ENCODE results near the gene CCDC30.
"Not testable (repeated sequence)": the region's sequence is repeated elsewhere in the genome, so short reads cannot be mapped to it uniquely, and the experiment has no call there.

The CCDC30 gene

DNA sequence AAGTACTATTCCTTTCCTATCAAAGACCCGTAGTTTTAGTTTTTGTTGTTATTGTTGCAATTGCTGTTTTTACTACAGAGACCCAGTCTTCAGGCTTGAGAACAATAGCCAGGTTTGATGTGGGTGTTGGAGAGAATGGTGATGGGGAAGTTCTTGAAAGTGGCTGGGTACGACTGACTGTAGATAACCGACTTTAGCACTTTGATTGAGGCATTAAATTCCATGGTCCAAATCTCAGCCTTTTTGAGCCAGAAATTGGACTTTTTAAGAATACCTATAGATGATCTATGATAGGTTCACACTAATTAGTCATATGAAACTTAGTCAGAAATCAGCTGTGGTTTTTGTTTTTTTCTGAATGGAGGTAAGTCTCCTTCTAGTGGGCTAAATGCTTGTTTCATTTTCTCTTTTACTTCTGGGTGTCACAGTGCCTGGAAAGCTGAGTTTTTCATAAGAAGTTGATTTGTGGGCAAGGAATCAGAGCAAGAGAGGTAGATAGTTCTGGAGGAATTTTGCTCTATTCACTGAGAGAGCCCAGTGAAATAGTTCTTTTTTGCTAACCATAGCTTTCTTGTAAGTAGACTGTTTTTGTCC lies 197.9 kb downstream of the CCDC30 start:
- no peak for DNase-seq

DNA sequence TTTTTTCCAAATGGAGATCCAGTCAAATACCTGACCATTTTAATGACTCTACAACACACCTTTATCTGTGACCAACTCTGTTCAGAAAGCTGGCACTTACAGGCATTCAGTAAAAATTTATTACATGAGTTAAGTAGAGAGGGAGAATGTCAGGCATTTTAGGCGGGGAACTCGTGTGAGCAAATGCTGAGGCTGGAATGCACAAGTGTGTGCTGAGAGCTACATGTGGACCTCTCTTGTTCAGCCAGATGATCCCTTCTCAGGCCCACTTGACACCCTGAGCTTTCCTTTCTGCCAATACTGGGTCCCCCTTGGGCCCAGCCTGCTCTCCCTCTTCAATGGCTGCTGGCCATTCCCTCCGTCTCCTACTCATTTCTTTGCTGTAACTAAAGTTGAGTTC lies 206.8 kb downstream of the CCDC30 start:
- DNase-seq: no peak

DNA sequence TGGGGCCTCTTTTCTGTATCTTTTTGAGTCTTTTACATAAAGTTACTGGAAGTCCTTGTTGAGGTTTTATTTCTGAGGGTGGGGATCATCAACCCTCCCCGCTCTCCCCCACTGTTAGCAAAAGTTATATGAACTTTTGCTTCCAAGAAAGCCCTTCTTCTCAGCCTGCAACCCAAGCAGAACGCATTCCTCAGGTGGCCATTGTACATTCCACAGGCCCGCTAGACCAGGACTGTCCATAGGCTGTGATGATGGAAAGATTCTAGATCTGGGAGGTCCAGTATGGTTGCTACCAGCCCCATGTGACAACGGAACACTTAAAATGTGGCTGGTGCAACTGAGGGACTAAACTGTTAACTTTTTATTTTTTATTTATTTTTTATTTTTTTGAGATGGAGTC lies 207.3 kb downstream of the CCDC30 start:
- no peak for DNase-seq

DNA sequence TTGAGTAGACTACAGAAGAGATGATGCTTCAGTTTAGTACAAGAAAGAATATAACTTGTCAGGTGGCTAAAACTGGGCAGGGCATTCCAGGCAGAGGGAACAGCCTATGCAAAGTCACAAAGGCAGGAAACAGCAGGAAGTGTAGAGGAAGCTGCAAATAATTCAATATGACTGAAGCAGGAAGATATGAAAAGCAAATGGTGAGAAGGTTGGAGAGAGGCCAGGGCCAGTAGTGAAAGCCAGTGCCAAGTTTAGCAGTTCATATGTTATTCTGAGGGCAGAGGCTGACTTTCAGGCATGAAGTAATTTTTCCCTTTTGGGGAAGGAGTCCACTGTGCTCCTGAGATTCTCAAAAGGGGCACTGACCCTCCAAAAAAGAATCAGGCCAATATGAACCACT lies 211.1 kb downstream of the CCDC30 start:
- no peak for DNase-seq

DNA sequence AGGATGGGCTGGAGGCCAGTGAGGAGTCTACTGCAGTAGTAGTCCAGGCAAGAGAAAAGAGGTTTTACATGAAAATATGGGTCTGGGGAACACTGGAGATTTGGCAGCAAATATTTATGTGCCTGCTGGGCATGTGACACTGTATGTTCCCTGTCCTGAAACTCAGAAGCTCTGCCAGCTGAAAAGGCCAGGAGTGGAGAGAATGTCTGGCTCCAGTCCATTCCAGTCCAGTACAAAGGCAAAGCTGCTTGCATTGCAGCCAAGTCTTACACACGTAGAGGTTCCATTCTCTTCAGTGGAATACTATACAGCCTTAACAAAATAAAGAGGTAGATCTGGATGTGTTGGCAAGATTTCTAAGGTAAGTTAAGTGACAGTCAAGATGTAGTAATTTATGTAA lies 211.6 kb downstream of the CCDC30 start:
- DNase-seq: no peak

DNA sequence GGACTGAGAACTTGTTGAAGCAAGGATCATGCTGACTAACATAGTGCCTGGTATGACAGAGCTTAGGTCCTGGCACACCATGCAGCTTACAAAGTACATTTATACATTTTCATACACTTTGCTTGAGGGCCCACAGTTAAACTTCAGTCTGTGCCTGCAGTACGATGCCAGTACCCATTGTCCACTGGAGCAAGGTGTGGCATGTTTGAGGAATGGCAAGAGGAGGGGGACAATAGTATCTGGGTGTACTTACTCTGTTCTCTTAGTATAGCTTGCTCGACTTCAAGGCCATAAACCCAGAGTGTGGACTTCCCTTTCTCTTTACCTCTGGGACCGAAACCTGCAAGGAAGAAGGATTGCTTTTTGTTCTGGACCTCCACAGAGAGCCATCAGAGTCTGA lies 212.4 kb downstream of the CCDC30 start:
- DNase-seq: no peak

DNA sequence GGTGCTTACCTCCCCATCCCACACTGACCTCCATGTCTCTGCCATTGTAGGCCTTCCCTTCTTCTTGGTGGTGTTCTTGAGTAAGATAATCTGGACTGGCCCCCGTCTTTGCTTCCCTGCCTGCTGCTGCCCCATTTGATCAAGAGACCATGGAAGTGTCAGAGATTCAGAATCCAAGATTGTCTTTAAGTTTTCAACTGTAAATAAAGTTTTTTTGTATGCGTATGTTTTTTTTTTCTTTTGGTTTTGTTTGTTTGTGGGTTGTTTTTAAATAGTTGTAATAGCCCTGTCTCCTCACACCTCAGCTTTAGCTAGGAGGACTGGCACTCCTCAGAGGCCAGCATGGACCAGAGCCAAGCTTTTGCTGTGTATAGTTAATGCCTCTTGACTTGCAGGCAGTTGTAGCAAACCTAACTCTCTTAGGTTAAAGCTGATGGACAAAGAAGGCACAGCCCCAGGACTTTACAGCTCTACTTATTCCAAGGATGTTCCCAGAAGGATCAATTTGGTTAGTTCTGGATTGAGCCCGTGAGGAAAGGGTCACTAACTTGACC lies 213.5 kb downstream of the CCDC30 start:
- no peak for DNase-seq

DNA sequence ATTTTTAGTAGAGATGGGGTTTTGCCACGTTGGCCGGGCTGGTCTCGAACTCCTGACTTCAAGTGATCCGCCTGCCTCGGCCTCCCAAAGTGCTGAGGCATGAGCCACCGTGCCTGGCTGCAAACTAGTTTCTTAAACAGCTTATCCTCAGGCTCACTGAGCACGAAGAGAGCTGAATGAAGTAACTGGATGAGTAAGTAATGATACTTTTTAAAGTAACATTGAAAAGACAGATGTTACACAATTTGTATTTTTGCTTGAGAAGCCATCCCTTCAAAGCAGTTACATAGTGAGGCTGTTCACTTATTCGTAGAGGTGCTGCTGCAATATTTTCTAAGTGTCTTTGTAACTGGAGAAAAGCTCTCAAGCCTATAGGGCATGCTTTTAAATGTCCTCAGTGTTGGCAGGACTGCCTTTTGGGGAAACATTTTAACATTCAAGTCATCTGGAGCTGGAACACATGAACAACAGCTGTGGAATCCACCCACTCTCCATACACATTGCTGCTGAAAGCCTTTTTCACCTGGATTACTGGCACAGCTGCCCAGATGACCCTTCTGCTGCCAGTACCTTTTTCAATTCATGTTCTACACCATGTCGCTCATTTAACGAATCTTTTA lies 216.4 kb downstream of the CCDC30 start:
- DNase-seq: no peak

DNA sequence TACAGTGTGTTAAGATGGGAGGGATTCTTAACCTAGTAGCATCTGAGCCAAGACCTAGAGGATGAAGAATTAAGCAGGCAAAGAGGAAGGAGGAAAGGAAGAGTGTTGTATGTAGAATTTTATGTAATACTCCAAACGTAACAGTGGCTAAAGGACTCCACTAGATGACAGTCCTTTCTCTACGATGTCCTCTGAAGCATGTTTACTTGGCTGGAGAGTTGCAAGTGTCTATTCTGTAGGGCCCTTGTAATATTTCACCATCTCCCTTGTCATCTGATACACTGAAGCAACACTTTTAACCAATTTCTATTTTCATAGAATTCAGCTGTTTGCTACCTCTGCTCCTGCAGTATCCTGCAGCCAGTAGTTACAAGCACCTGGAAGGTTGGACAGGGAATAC lies 217.0 kb downstream of the CCDC30 start:
- DNase-seq: no peak

DNA sequence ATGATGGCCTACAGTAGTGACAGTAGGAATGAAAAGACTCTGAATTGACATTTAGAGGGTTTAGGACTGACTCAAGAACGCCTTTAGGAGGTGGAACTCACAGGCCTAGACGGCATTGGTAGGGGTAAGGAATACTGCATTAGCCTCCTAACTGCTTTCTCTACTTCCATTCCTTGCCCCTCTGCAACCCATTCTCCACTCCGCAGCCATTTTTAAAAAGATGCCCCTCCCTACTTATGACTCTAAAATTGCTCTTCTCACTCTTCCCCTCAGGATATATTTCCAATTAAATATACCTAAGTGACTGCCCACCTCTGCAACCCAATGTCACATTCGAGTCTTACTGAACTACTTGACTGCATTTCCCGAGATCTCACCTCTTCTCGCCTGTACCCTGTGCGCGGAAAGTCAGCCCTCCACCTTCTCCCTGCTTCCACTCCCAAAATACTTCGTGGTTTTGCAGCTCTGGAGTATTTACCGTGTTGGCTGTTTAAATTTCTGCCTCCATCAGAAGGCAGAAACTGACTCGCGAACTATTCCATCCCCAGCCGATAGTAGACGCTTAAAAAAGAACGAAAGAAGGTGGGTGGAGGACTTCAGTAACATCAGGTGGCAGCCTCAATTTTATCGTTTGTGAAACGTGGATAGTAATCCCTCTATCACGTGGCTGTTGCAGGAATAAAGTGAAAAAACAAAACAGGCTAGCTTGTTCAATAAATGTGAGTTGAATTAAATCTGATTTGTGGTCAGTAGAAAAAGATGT lies 218.0 kb downstream of the CCDC30 start:
- DNase-seq: no peak

DNA sequence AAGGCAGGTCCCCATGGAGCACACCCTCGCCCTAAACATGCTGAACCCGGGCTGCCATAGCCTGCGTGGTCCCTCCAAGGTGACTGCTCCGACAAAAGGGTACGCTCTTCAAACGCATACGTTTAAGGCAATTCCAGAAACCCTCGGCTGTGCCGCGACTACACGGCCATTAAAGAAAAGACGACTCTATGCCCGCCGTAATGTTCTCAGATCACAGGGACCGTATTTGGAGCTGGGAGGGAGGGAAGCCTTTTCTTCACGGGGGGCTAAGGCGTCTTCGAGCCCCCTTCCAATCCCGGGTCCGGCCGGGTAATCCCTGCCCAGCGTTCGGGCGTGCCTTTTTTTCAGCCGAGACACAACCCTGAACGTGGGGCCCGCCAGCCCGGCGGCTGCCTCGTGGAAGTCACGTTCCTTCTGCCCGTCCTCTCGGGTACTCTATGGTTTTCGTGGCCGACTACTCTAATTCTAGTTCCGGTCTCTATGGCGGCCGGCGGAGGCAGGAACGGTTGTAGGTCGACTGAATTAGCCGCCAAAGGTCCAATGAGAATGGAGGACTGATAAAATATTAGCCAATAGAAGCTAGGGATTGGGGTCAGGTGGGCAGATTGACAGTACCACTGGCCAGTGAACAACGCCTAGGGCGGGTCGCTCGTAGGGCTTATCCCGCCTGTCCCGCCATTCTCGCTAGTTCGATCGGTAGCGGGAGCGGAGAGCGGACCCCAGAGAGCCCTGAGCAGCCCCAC lies 218.8 kb downstream of the CCDC30 start, which contains the start of gene YBX1:
TSS of gene YBX1 (plus strand) at position 678 of the 743 bp plus-strand sequence. CDS start 148 bp downstream, outside the sequence.
- DNase-seq: peak; percentile 93

DNA sequence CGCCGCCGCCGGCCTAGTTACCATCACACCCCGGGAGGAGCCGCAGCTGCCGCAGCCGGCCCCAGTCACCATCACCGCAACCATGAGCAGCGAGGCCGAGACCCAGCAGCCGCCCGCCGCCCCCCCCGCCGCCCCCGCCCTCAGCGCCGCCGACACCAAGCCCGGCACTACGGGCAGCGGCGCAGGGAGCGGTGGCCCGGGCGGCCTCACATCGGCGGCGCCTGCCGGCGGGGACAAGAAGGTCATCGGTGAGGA lies 219.3 kb downstream of the CCDC30 start:
- DNase-seq: not testable (repeated sequence)

DNA sequence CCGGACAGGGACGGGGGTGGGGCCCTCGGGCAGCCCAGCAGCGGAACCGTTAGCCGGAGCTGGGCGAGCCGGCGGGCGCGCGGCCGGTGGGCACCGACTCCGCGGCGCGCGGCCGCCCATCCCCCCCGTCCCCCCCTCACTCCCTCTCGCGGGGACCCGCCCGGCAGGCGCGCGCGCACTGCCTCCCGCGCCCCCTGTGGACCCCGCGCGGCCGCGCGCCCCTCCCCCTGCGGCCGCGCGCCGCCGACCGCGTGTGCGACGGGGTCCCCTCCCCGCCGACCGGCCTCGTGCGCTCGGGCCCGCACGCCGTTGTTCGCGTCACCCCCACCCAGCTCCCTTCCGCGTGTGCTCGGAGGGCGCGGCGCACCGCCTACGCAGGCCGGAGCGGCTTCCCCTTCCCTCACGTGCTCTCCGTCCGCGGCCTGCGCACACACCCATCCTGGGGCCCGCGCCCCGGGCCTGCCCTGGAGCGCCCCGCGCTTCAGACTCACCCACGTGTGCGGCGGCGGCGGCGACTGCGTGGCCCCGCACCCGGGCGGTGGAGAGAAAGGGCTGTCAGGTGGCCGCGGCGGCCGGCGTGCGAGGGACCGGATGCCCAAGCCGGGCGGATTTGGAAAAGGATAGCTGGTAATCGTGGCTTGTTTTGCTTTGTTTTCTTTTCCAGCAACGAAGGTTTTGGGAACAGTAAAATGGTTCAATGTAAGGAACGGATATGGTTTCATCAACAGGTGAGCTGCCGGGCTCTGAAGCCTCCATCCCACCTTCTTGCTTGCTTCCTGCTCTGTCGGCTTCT lies 219.8 kb downstream of the CCDC30 start:
- DNase-seq: peak; percentile 42 to 49

DNA sequence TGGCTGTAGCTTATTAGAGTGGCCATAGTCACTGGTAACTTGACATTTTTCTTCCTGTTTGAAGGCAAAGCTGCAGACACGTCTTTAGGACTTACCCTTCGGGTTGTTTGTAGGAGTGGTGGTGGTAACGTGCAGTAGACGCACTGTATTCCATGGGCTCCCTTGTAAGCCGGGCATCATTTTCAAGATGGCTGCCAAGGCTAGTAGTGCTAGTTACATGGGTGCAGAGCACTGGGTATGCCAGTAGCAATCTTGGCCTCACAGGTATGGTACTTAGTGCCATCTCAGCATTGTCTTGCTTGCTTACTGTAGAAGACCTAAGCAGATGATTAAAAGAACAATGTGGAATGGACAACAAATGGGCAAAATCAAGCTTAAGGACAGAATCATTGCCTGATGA lies 221.1 kb downstream of the CCDC30 start:
- DNase-seq: no peak

DNA sequence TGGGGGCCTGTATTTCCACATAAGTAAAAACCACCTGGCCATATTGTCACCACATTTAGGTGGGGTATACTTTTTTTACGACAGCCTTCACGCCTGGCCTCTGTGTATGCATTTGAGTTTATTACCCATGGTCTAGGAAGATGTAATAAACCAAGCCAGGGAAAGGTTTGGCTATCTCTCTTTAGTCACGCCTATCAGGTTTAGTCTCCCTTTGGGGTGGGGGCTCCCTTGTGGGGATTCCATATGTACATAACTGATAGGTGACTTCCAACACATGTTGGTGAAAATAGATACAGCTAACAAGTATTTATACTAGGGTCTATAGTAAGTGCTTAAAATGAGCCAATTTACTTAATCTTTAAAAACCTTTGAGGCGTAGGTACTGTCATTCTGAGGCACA lies 223.3 kb downstream of the CCDC30 start:
- no peak for DNase-seq

DNA sequence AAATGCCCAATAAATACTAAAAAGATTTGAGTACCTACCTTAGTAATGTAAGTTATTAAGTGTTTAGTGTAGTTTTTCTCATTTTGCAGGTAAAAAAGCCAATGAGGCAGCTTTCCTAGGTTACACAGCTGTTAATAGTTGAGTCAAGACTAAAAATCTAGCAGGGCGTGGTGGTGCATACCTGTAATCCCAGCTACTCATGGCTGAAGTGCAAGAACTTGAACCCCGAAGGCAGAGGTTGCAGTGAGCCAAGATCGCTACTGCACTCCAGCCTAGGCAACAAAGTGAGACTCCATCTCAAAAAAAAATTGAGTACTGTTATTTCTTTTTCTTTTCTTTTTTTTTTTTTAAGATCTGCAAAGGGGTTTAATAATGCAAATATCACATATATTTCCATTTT lies 226.8 kb downstream of the CCDC30 start:
- DNase-seq: no peak

DNA sequence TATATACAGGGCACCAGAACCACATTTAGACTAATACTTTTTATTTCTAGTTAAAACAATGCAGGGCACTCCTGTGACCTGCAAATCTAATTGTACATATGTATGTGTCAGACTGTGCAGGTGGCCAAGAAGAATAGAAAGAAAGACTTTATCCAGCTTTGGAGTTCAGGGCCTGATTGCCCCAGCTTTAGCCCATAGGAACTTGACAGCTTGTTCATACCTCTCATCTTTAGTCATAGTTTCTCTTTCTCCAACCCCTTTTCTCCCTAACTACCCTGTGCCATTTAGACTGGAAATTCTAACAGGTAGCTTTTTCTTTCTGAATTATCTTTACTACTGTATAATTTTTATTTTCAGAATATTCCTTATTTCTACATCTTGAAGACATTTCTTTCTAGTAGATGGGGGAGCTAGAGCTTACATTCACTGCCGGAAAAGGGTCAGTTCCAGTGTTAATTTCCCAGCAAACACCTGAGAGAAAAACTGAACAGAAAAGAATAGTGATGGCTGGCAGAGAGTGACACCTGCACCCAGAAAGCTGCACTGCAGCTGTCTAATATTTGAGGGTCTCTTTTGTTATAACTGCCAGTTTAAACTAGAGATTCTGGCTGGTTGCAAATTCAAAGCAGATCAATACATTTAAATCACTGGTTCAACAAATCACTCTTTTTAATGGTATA lies 227.5 kb downstream of the CCDC30 start:
- DNase-seq: no peak

DNA sequence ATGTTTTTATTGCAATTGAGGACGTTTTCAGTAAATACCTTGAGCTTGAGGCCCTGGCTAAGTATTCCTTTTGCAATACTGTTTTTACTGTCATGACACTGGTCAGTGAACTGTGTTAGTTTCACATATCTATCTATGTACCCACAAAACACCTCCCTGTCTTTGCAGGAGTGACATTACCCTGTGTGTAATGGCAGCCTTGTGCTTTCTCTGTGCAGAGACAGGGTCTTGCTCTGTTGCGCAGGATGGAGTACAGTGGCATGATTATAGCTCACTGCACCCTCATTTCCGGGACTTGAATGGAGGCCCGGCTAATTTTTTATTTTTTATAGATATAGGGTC lies 228.0 kb downstream of the CCDC30 start:
- DNase-seq: no peak

DNA sequence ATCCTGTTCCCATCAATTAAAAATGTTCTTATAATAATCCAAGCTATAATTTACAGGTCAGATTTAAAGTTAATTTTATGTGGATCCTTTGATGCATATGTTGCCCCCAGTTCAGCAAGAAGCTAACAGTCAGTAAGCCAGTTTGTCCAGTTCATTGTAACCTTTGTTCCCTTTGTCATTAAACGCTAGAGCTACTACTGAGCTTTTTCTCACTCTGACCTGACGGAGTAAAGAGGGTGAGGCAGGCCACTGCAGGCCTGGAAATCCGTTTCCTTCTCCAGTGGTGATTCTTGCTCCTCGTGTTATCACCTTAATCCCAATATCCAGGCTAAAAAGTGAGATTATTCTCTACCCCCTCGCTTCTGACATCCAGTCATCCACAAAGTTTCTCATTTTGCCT lies 229.4 kb downstream of the CCDC30 start:
- no peak for DNase-seq

DNA sequence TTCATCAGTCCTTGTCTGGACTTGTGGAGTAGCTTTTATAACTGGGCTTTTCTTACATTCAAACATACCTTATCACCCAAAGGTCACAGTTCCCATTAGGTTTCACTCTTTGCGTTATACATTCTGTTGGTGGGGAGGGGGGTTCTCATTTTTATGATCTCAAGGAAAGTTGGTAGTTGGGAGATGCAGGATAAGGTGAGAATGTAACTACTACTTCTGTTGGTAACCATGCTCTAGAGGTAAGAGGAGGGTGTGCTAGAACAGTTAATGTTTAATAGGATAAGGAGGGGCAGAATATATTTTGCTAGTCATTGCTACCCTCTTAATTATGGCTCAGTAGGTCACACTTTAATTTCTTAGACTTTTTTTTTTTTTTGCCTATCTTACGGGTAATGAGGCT lies 229.8 kb downstream of the CCDC30 start:
- DNase-seq: no peak

DNA sequence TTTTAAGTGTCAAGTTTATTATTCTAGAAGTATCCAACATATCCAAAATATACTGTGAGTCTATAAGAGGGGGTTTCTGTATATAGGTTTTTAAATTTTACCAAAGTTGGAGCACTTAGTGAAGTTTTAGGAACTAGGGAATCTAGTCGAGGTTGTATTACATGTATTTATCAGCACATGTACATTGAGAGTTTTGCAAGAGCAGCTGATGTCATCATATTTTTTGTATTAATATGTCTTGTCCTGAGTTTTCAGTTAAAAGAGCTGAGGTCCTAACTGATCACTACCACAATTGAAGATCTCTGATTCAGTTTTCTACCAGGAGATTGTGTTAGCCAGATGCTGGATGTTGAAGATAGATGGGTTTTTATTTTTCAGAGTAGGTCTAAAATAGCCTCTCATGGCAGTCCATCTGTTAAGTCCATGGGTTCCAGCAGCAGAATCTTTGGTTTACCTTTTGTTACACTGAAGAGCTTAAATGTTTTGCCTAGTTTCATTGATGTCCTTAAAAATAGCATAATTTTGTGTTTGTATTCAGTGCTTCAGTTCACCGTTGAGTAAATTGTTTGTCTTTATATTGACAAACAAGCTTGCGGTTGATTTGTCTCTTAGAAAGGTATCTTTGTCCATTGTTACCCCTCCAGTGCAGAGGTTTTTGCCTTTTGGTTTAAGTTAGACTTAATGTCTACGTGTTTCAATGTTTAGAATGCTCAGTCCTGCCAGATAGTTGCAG lies 235.2 kb downstream of the CCDC30 start:
- DNase-seq: no peak

DNA sequence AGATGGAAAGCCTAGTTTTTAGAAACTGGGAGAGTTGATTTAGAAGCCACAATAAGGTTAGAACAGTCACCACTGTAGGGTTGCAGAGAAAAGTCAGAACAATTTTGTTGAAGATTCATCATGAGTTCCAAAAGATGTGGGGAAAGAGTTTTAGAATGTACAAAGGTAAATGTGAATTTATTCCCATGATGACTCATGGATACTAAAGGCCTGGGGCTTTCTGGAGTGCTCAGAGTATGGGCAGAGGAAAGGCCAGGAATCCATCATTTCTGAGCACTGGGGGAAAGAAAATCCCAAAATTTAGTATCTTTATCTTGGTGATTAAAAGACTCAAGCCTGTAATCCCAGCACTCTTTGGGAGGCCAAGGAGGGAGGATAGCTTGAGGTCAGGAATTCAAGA lies 236.9 kb downstream of the CCDC30 start:
- no peak for DNase-seq

Measured in stimulated activated CD4-positive, alpha-beta T cell treated with anti-CD3 and anti-CD28 coated beads, Interleukin-2, amount 100 ng/mL, for 48 hours (primary cell).